ENCODE results near the gene GPHN.
"Not testable (repeated sequence)": the region's sequence is repeated elsewhere in the genome, so short reads cannot be mapped to it uniquely, and the experiment has no call there.

The GPHN gene

DNA sequence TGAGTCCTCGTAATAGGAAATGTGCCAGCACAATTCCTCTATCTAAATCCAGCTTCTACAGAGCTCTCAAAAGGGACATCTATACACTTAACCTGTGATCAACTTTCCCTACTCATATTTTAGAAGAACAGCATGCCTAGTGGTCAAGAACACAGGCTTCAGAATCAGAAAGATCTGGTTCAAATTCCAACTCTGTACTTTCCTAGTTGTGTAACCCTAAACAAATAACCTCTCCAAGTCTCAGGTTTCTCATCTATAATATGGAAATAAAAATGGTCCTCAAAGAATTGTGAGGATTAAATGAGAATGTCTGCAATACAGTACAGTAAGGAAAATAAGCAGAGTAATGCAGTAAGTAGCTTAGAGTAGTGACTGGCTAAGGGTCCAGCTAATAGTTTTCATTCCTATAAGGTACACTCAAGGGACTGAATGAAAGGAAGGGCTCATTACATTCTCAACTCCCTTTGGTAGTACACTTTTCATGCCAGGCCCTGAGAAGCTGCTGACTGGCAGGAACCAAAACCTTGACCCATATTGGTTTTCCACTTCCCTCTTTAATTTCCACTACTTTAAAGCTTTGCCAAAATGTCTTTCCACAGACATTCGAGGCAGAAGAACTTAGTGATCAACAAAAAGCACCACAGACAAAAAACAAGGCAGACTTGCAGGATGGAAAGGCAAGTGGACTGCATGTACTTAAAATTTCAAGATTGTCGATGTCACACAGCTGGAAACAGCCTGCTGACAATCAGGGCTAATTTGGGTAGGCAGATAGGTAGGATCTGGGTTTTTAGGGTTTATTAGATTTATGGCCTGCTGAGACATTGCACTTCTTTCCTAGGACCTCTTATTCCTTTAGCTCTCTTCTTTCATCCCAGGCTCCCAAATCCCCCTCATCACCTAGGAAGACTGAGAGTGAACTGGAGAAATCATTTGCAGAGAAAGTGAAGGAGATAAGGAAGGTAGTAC is 17.5 kb upstream of the GPHN start:
- FAIRE-seq (no peak), DNase-seq (ENCODE audit: insufficient read length, low spot score) (no peak)
- no peak for TF ChIP-seq POLR2A (IDR thresholded peaks at IDR 0.05; ENCODE audit: low read depth, low read length)

DNA sequence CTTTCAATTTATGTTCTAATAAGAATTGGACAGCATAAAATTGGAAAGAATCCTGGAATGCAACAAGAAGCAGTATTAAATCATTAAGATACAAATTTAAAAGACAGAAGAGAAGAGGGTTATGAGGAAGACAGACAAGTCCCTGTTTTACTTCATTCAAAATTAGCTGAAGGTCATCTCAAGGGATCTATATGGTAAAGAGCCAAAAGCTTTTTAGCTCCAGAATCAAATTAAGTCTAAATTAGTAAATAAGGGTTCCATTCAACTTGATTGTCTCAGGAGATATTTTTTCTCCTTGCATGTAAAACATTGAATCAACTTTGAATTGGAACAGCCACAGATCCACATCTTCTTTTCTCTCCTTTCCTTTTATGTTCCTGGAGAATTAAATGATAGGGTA is 14.2 kb upstream of the GPHN start:
- TF ChIP-seq POLR2A (IDR thresholded peaks at IDR 0.05; ENCODE audit: low read depth, low read length): no peak
- FAIRE-seq (no peak), DNase-seq (ENCODE audit: insufficient read length, low spot score) (no peak)

DNA sequence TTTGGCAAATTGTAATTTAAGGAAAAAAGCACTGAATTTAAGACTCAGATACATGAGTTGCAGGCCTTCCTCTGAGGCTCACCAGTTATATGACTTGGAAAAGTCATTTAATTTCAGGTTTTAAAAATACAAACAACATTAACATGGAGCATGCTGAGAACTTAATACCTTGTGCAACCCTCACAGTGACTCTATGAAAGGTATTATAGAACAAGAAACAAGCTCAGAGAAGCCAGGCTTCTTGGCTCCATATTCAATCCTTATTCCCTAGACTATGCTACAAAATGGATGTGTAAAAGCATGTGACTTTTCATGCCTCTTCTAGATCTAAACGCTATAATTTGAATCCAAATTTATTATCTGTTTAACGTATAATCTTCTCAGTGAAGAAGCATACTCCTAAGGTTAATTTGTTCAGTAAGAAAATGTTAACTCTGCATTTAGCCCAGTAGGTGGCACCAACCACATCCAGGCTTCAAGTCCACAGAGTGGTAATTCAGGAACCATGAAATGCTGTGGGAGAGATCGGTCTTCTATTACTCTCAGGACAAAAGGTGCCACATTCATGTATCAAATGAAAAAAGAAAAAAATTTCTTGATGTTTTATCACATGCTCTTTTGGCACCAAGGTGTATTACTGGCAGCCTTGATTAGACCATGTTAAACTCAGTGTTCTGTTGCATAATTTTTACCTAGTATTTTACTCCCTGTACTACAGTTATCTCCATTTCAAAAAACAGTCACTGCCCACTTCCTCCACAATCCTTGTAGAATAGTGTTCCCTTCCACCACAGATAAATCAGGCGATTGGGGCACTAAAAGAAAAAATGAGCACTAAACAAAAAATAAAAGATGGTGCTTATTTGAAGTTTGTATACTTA is 12.5 kb upstream of the GPHN start:
- peak; percentile 30 for FAIRE-seq
- TF ChIP-seq POLR2A (IDR thresholded peaks at IDR 0.05; ENCODE audit: low read depth, low read length): no peak

DNA sequence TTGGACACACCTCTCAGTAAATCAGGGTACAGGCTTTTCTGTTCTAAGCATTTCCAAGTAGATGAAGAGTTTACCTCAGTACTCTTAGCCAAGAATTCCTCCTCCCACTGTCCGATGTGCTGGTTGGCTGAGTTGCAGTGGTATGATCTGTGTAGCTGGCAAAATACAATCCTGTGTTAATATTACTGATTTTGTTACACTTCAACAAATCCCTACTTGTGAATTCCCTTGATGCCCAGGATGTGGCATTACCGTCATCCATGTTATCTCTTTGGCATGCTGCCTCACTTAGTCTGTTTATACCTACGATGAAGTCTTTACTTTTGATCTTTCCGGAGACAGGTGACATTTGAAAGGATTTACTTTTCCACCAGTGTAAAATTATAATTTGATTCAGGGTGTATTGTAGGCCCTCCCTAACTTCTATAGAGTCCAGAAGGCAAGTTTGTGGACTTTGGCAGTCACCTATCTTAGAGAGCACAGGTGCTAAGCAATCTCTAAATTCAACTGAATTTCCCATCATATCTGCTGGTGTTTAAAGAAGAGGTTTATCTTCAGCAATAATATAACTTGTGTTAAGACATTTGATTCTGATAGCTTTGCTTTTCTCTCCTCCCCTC is 11.6 kb upstream of the GPHN start:
- TF ChIP-seq POLR2A (IDR thresholded peaks at IDR 0.05; ENCODE audit: low read depth, low read length): no peak
- FAIRE-seq: no peak

More for the DNA sequence above, 12.5 kb upstream of the GPHN start:
- no peak for DNase-seq (ENCODE audit: insufficient read length, low spot score)

DNA sequence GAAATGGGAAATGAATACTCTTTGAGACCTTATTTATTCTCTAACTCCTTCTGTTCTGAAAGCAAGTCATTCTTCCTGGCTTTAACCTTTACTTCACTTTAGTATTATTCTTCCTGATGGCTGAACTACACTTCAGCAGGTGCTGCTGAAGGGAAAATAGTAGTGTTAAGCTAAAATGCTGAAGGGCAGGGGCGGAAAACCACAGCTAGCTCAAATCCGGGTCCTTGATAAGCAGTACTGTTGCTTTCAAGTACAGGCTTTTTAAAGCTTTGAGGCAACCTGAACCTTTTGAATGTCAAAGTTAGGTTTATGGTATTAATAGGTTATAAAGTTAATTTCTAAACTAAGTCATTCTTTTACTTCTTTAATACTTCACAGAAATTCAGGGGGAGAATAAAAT is 11.0 kb upstream of the GPHN start:
- no peak for FAIRE-seq

More for the DNA sequence above, 11.6 kb upstream of the GPHN start:
- no peak for DNase-seq (ENCODE audit: insufficient read length, low spot score)

DNA sequence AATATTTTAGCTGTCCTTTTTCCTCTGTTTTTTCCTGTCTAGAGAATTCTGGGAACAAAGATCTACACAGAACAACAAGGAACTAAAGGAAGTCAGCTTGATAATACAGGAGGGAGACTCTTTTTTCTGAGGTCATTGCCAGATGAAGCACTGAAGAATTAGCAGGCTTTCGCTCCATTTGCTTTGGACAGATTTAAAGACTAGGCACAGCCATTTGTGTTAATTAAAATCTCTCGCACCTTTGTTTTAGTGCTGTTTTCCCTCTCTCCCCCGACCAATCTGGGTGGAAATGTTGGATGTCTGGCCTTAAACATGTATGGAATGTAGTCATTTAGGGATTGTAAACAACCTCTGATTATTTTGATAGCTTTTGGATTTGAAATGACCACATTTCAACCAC is 9.6 kb upstream of the GPHN start:
- no peak for TF ChIP-seq POLR2A (IDR thresholded peaks at IDR 0.05; ENCODE audit: low read depth, low read length)
- no peak for FAIRE-seq
- no peak for DNase-seq (ENCODE audit: insufficient read length, low spot score)

More for the DNA sequence above, 11.0 kb upstream of the GPHN start:
- DNase-seq (ENCODE audit: insufficient read length, low spot score): no peak
- no peak for TF ChIP-seq POLR2A (IDR thresholded peaks at IDR 0.05; ENCODE audit: low read depth, low read length)

DNA sequence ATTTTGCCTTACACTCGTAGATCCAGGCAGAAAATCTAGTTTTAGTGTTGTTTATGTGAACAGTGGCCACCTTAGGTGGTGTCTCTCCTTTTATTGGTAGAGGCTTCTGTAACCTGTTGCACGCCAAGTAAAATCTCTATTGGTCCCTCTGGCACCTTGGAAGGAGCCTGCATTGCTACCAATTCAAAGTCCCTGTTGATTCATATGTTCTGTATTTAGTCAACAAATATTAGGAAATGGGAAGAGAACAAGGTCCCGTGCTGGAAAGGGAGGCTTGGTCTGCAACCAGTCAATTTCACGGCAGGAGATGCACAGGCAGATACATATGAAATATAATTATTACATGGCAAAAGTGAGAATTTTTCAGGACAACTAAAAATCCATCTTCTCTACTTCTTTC is 6.4 kb upstream of the GPHN start:
- DNase-seq (ENCODE audit: insufficient read length, low spot score) (no peak), FAIRE-seq (no peak)
- no peak for TF ChIP-seq POLR2A (IDR thresholded peaks at IDR 0.05; ENCODE audit: low read depth, low read length)

DNA sequence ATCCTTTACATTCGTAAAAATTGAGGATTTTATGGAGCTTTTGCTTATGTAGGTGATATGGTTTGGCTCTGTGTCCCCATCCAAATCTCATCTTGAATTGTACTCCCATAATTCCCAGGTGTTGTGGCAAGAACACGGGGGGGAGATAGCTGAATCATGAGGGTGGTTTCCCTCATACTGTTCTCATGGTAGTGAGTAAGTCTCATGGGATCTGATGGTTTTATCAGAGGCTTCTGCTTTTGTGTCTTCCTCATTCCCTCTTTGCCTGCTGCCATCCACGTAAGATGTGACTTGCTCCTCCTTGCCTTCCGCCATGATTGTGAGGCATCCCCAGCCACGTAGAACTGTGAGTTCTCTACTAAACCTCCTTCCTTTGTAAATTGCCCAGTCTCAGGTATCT is 5.1 kb upstream of the GPHN start:
- DNase-seq (ENCODE audit: insufficient read length, low spot score); FAIRE-seq: not testable (repeated sequence)

DNA sequence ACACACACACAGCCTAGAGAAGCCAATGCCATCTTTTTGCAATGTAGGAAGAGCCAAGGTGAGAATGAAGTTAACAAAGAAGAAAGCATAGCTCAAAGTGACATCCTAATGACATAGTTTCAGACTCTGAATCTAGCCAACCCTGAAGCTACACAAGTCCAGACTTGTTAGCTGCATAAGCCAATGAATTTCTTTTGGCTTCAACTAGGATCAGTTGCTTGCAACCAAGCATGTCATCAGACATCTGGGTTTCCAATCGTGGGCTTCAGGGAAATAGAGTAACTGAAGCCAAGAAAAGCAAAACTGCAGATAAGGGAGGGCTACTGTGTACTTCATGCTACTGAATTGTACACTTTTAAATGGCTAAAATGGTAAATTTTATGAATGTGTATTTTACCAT is 4.4 kb upstream of the GPHN start:
- DNase-seq (ENCODE audit: insufficient read length, low spot score) (no peak), FAIRE-seq (no peak)
- TF ChIP-seq POLR2A (IDR thresholded peaks at IDR 0.05; ENCODE audit: low read depth, low read length): no peak

DNA sequence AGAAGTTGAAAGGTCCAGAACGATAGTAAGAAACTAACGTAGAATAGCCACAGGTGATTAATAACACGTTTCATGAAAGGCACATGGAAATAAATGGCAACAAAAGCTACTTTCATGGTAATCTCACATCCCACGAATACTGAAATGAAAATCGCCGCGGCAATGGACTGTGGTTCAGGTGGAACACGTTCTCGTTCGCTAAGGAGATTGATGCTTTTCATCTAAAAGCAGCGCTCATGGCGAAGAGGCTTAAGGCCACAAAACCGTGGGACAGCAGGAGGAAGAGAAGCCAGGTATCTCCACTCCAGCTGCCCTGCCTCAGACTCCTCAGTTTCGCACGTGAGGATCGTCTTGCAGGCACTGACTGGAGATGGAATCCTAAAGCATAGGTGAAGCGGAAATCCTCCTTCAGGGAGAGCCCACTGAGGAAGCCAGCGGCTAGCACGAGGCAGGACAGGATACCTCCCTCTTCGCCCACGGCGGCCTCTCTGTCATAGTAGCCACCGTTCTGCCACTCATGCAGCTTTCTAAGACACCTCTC is 696 bp upstream of the GPHN start:
- FAIRE-seq (no peak), DNase-seq (ENCODE audit: insufficient read length, low spot score) (no peak)
- TF ChIP-seq POLR2A (IDR thresholded peaks at IDR 0.05; ENCODE audit: low read depth, low read length): no peak

DNA sequence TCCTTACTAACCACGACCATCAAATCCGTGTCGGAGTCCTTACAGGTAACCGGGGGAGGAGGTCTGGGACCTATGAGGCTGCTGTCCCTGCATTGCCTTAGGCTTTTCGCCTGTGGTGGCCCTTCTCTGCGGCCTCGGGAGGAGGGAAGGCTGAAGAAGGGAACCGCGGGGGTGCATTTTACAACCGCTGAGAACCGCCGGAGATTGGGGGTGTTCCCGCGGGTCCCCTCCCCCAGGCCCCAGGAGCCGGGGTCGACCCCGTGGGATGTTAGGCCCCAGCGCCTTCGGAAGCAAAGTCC is 549 bp downstream of the GPHN start:
- FAIRE-seq (no peak), DNase-seq (ENCODE audit: insufficient read length, low spot score) (no peak)
- no peak for TF ChIP-seq POLR2A (IDR thresholded peaks at IDR 0.05; ENCODE audit: low read depth, low read length)

DNA sequence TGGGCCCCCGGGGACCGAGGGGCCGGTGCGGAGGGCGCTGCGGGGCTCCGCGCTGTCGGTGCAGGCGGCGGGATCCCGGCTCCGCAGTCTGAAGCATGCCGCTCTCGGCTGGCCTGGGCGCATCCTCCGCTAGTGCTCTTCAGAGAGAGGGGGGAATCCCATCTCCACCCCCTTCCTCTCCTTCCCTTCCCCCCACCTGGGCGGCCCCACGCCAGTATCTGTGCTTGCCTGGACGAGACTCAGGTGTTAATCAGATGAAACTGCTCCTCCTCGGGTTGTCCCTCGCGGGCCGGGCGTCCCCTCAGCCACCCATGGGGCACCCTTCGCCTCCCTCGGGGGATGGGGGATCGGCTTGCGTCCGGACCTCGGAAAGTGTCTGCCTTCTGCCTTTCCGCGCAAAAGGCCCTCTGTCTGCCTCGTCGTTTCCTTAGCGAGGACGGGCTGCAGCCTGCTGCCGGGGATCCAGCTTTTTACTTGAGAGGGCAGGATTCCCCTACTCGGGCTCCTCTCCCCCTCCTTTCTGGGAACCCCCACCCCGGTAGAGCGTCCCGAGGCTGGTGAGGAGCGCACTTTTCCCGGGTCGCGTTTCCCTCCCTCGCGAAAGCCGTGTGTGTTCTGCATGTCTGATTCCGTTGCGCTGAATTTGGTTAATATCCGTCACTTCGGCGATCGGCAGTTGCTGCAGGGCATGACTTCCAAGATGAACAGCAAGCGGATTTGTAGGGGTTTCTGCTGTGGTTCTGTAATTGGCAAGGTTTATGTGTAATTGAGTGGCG is 1.1 kb downstream of the GPHN start:
- no peak for FAIRE-seq
- no peak for TF ChIP-seq POLR2A (IDR thresholded peaks at IDR 0.05; ENCODE audit: low read depth, low read length)
- DNase-seq (ENCODE audit: insufficient read length, low spot score): peak; percentile 6

DNA sequence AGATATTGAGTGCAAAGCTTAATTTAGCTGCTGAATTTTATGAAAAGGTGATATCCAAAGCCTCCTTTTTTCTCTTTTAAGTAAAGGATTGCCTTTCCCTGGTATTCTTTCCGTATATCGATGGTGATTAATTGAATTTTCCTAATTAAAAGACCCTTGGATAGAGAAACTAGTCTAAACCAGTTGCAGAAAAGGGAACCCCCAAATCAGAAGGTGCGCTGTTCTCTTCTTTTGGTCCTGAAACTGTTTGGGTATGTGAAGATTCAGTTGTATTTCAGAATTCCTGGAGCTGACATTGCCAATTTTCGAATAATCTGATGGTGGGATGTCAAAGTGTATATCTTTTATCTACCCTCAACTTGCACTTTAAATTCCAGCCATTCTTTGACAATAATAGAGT is 1.9 kb downstream of the GPHN start:
- FAIRE-seq (no peak), DNase-seq (ENCODE audit: insufficient read length, low spot score) (no peak)
- TF ChIP-seq POLR2A (IDR thresholded peaks at IDR 0.05; ENCODE audit: low read depth, low read length): no peak

Data from H54 (cell line).